WTC11 (cell line): ENCODE data around the gene OXER1. TPM values are rescaled to one million over a fixed set of nuclear protein-coding genes. Genes with fewer than 3 reads are reported as not detected.
A peak's percentile ranks its signal among the peaks of the same experiment; 100 is the strongest.

Experiments used
- ATAC-seq: fragments of 200-7000 bp; cut with Tn5 transposase; 2 replicates; pipeline ENCODE4 v1.10.0; 2021; ENCODE audit warnings: mild to moderate bottlenecking, moderate library complexity
- CTCF ChIA-PET: fragments of 300-600 bp; sonication (Branson Sonifier 250); formaldehyde crosslinking; loops from one replicate; lab custom pipeline; 2021; ENCODE audit warnings: antibody characterized with exemption; lab: Charles Lee
- POLR2A ChIA-PET: fragments of 350-600 bp; sonication (Branson Sonifier 250); formaldehyde crosslinking; loops from one replicate; lab custom pipeline; 2021; ENCODE audit warnings: antibody characterized with exemption; lab: Charles Lee
- DNase-seq: peaks from one replicate; pipeline ENCODE4 v3.0.0; 2021; ENCODE audit warnings: low spot score
- H3K27ac Mint-ChIP-seq: 2 replicates; pipeline ENCODE4 v1.8.0; 2021; ENCODE audit warnings: mixed read lengths
- H3K27me3 Mint-ChIP-seq: 2 replicates; pipeline ENCODE4 v1.8.0; 2021; ENCODE audit warnings: low read depth, mild to moderate bottlenecking, moderate library complexity, mixed read lengths
- H3K36me3 Mint-ChIP-seq: 2 replicates; pipeline ENCODE4 v1.8.0; 2021; ENCODE audit warnings: mixed read lengths
- H3K4me1 Mint-ChIP-seq: 2 replicates; pipeline ENCODE4 v1.8.0; 2022; ENCODE audit warnings: mixed read lengths
- H3K4me3 Mint-ChIP-seq: 2 replicates; pipeline ENCODE4 v1.8.0; 2021; ENCODE audit warnings: mild to moderate bottlenecking, moderate library complexity, mixed read lengths
- H3K9me3 Mint-ChIP-seq: 2 replicates; pipeline ENCODE4 v1.8.0; 2021; ENCODE audit warnings: mixed read lengths
- CREM ChIP-seq: sonication (generic); formaldehyde crosslinking; IDR thresholded peaks from 2 replicates; pipeline ENCODE4 v1.8.1; 2022; ENCODE audit warnings: mild to moderate bottlenecking, missing genetic modification reagents, moderate library complexity
- ERG ChIP-seq: fragments of 250-450 bp; sonication (Bioruptor Pico); IDR thresholded peaks from 2 replicates; pipeline ENCODE4 v1.8.0; 2021; ENCODE audit warnings: mild to moderate bottlenecking
- ESRRA ChIP-seq: sonication (generic); formaldehyde crosslinking; IDR thresholded peaks from 2 replicates; pipeline ENCODE4 v1.8.1; 2022; ENCODE audit warnings: mild to moderate bottlenecking, missing genetic modification reagents, borderline replicate concordance
- GTF2I ChIP-seq: fragments of 250-450 bp; sonication (Bioruptor Pico); conservative IDR thresholded peaks from 2 replicates; pipeline ENCODE4 v1.4.0; 2021; ENCODE audit warnings: mild to moderate bottlenecking
- JAZF1 ChIP-seq: fragments of 250-450 bp; sonication (Bioruptor Pico); IDR thresholded peaks from 2 replicates; pipeline ENCODE4 v1.9.0; 2021; ENCODE audit warnings: moderate library complexity, mild to moderate bottlenecking, inconsistent platforms
- JUN ChIP-seq: sonication (generic); formaldehyde crosslinking; IDR thresholded peaks from 2 replicates; pipeline ENCODE4 v1.8.0; 2023; ENCODE audit warnings: mild to moderate bottlenecking, missing genetic modification reagents
- MYBL2 ChIP-seq: sonication (generic); formaldehyde crosslinking; IDR thresholded peaks from 2 replicates; pipeline ENCODE4 v1.8.1; 2023; ENCODE audit warnings: mild to moderate bottlenecking, moderate library complexity, missing genetic modification reagents
- NFYB ChIP-seq: sonication (generic); formaldehyde crosslinking; conservative IDR thresholded peaks from 2 replicates; pipeline ENCODE4 v1.8.0; 2022; ENCODE audit warnings: low read depth, missing genetic modification reagents
- RORB ChIP-seq: fragments of 250-450 bp; sonication (Bioruptor Pico); IDR thresholded peaks from 2 replicates; pipeline ENCODE4 v1.9.0; 2021; ENCODE audit warnings: mild to moderate bottlenecking
- STAT6 ChIP-seq: sonication (generic); formaldehyde crosslinking; conservative IDR thresholded peaks from 2 replicates; pipeline ENCODE4 v1.8.1; 2023; ENCODE audit warnings: mild to moderate bottlenecking, low read depth, missing genetic modification reagents, moderate library complexity
- TEAD4 ChIP-seq: sonication (generic); formaldehyde crosslinking; IDR thresholded peaks from 2 replicates; pipeline ENCODE4 v1.8.0; 2022; ENCODE audit warnings: mild to moderate bottlenecking, missing genetic modification reagents
- TP53 ChIP-seq: sonication (generic); formaldehyde crosslinking; IDR thresholded peaks from 2 replicates; pipeline ENCODE4 v1.8.1; 2023; ENCODE audit warnings: mild to moderate bottlenecking, missing genetic modification reagents
- ZNF219 ChIP-seq: sonication (generic); formaldehyde crosslinking; IDR thresholded peaks from 2 replicates; pipeline ENCODE4 v1.8.0; 2023; ENCODE audit warnings: missing genetic modification reagents, mild to moderate bottlenecking, borderline replicate concordance
- ZNF423 ChIP-seq: fragments of 250-450 bp; sonication (Bioruptor Pico); IDR thresholded peaks from 2 replicates; pipeline ENCODE4 v2.1.2; 2022; ENCODE audit warnings: mild to moderate bottlenecking, moderate library complexity
- total RNA-seq: library from RNA; stranded (reverse); gene quantifications from 3 replicates; pipeline ENCODE4 v1.2.3, GENCODE V29; 2021
- TF ChIP-seq, protein P1 (sequence below): sonication (generic); formaldehyde crosslinking; IDR thresholded peaks from 2 replicates; pipeline ENCODE4 v1.8.1; 2023; ENCODE audit warnings: mild to moderate bottlenecking, missing genetic modification reagents
- TF ChIP-seq, protein P2 (sequence below): fragments of 200-600 bp; IDR thresholded peaks from 2 replicates; pipeline ENCODE4 v1.8.0; 2022; ENCODE audit warnings: antibody characterized with exemption

OXER1 gene
- total RNA-seq, 1 experiment from 2014 or later: 2.6 TPM

DNA sequence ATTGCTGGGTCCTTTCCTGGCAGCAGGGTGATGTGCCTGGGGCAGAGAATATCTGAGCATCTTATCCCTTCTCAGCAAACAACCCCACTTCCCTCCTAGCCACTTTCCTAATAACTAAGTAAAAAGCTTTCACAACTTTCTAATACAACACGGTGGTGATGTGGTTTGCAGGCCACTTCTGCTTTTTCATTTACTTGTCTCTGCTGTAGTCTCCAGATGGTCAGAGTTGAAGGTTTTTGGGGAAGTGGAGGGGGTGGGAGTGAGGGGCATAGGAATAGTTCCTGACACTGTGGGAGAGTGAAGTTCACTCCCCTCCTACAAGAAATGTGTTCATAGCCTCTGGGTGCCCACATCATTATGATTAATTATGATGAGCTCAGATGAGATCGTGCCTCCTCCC is 11.6 kb downstream of the OXER1 start:
- H3K4me1 Mint-ChIP-seq: peaks cover 3% of the 10 kb centered on the region; the same call in 1 of the 2 replicates
- no peaks in the 10 kb centered on the region for H3K9me3 Mint-ChIP-seq
- CTCF ChIA-PET: interaction anchor here (0.5 to 2.2 kb wide), 2 partner anchors 19 to 525 kb away, joined by 4 to 5 read pairs; no protein-coding TSS in a partner anchor
- H3K27ac Mint-ChIP-seq: no peak overlapping the region
- H3K4me3 Mint-ChIP-seq: no peak overlapping the region
- TF ChIP-seq RORB (CRISPR knock-in tag) (no peak), CREM (CRISPR knock-in tag) (no peak), STAT6 (CRISPR knock-in tag) (no peak)
- TF ChIP-seq, protein P1, sequence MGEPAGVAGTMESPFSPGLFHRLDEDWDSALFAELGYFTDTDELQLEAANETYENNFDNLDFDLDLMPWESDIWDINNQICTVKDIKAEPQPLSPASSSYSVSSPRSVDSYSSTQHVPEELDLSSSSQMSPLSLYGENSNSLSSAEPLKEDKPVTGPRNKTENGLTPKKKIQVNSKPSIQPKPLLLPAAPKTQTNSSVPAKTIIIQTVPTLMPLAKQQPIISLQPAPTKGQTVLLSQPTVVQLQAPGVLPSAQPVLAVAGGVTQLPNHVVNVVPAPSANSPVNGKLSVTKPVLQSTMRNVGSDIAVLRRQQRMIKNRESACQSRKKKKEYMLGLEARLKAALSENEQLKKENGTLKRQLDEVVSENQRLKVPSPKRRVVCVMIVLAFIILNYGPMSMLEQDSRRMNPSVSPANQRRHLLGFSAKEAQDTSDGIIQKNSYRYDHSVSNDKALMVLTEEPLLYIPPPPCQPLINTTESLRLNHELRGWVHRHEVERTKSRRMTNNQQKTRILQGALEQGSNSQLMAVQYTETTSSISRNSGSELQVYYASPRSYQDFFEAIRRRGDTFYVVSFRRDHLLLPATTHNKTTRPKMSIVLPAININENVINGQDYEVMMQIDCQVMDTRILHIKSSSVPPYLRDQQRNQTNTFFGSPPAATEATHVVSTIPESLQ (CRISPR knock-in tag): no peak
- TF ChIP-seq, all 79 proteins: peak for 0
- POLR2A ChIA-PET: interaction anchor here (0.7 kb wide), 1 partner anchor 494 kb away, joined by 3 read pairs; no protein-coding TSS in a partner anchor
- ATAC-seq (no peak), DNase-seq (no peak)
- Mint-ChIP-seq H3K27me3 (no peaks in the 10 kb centered on the region), H3K36me3 (no peaks in the 10 kb centered on the region)

DNA sequence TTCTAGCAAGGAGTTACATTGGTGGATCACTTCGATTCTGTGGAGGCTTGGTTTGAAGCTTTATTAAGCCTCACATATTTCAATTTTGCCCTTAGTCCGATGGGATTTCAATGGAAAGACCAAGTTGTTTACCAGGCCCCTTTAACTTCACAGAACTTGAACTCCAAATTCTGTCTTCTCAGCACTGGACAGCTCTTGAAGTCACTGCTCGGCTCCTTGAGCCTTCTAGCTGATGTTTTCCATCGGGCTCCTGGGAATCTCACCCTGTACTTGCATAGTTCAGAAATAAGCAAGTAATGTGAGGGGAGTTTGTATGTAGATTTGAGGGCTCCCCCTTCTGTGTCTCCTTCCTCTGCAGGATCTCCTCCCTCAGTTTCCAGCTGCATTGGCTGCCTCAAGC is 15.1 kb downstream of the OXER1 start:
- peaks cover 3% of the 10 kb centered on the region; the same call in 1 of the 2 replicates for H3K36me3 Mint-ChIP-seq
- H3K27me3 Mint-ChIP-seq: no peaks in the 10 kb centered on the region
- H3K9me3 Mint-ChIP-seq: no peaks in the 10 kb centered on the region
- POLR2A ChIA-PET: no interaction called here
- peak overlapping the region; percentile 52; the same call in 1 of the 2 replicates for H3K27ac Mint-ChIP-seq
- no peaks in the 10 kb centered on the region for H3K4me1 Mint-ChIP-seq
- ATAC-seq: no peak
- TF ChIP-seq TP53 (CRISPR knock-in tag) (no peak), GTF2I (CRISPR knock-in tag) (no peak), MYBL2 (CRISPR knock-in tag) (no peak), ZNF423 (no peak), ESRRA (CRISPR knock-in tag) (no peak), ZNF219 (no peak), JAZF1 (CRISPR knock-in tag) (no peak), ERG (CRISPR knock-in tag) (no peak), TEAD4 (CRISPR knock-in tag) (no peak), NFYB (CRISPR knock-in tag) (no peak), RORB (CRISPR knock-in tag) (no peak)
- DNase-seq: no peak
- H3K4me3 Mint-ChIP-seq: no peak overlapping the region
- CTCF ChIA-PET: no interaction called here

GRCh38 chr2:42747422-42747821 is 16.5 kb downstream of the OXER1 start:
- POLR2A ChIA-PET: no interaction called here
- DNase-seq (no peak), ATAC-seq (no peak)
- Mint-ChIP-seq H3K4me3 (no peak overlapping the region), H3K27ac (no peak overlapping the region), H3K9me3 (peaks cover 10% of the 10 kb centered on the region), H3K4me1 (no peaks in the 10 kb centered on the region), H3K27me3 (no peaks in the 10 kb centered on the region), H3K36me3 (peaks cover 15% of the 10 kb centered on the region)
- CTCF ChIA-PET: no interaction called here
- TF ChIP-seq JUN (CRISPR knock-in tag): no peak
- TF ChIP-seq, protein P2, sequence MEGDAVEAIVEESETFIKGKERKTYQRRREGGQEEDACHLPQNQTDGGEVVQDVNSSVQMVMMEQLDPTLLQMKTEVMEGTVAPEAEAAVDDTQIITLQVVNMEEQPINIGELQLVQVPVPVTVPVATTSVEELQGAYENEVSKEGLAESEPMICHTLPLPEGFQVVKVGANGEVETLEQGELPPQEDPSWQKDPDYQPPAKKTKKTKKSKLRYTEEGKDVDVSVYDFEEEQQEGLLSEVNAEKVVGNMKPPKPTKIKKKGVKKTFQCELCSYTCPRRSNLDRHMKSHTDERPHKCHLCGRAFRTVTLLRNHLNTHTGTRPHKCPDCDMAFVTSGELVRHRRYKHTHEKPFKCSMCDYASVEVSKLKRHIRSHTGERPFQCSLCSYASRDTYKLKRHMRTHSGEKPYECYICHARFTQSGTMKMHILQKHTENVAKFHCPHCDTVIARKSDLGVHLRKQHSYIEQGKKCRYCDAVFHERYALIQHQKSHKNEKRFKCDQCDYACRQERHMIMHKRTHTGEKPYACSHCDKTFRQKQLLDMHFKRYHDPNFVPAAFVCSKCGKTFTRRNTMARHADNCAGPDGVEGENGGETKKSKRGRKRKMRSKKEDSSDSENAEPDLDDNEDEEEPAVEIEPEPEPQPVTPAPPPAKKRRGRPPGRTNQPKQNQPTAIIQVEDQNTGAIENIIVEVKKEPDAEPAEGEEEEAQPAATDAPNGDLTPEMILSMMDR: no peak
